Activated T-cell treated with anti-CD3 and anti-CD28 coated beads for 24 hours (primary cell): ENCODE results near the gene SLC15A3.
"Not testable (repeated sequence)": the region's sequence is repeated elsewhere in the genome, so short reads cannot be mapped to it uniquely, and the experiment has no call there.

Experiments used
- DNase-seq: peaks from one replicate; pipeline ENCODE4 v3.0.0-alpha.2; 2020; ENCODE audit warnings: low read depth

Gene SLC15A3

DNA sequence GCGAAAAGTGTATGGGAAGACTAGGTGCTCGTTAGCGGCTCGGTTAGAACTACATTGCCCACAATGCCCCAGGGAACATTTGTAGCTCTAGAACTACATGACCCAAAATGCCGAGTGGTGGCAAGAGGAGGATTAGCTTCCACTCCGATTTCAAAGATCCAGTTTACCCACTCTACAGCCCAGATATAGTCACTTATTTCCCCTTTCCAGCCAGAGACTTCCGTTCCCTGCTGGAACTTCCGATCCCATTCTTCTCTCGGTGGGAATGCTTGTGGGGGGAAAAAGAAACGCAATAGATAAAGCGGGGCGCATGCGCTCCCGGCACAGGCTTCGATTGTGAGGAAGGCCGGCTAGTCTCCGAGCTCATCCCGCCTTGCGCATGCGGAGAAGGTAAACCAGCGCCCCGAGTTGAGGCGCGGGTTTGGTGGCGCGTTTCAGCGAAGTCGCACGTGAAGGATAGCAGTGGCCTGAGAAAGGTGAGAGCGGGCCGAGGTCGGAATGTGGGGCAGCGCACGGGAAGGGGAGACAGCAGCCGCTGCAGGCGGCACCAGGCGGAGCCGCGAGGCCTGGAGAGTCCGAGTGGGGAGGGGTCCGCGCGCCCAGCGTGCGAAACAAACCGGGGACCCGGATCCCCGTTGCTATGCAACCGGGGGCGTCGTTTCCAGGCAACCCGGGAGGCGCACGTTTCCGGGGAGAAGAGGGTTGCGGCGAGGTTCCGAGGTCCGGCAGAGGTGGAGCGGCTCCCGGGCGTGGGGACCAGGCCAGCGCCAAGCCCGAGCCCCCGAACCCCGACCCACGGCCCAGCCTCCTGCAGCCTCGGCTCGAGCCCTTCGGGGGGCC is 38.0 kb downstream of the SLC15A3 start, which contains the start of gene TMEM109:
TMEM109 (plus strand) TSS at position 366 of the 840 bp plus-strand sequence. CDS start 5,536 bp downstream, outside the sequence.
- peak; percentile 85 for DNase-seq

DNA sequence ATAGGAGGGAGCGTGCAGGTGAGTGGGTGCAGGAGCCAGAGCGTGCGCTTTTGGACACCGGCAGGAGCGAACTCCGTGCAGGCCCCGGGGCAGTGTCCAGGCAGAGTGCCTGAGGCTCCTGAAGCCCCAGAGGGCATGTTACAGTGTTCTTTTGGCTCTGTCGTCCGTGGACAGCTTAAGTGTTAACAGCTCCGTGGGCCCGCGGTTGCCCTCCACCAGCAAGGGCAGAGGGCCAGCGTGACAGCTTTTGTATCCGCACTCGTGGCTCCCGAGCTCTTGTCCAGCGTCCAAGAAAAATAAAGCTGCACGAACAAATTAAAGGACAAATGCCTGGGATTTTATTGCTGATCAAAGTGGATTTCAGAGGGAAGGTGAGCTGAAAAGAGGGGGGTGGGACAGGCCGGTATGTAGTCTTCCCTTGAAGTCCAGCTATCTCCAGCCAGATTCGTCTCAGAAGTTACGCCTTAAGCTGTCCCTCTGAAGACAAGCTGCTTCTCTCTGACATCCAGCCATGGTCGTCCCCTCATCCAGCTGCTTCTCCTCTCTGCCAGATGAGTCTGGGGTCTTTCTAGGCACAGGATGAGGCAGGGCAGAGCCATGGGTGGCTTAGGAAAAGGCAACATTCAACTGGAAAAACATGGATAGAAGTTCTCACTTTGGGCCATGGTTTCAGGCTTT is 39.0 kb downstream of the SLC15A3 start:
- no peak for DNase-seq

DNA sequence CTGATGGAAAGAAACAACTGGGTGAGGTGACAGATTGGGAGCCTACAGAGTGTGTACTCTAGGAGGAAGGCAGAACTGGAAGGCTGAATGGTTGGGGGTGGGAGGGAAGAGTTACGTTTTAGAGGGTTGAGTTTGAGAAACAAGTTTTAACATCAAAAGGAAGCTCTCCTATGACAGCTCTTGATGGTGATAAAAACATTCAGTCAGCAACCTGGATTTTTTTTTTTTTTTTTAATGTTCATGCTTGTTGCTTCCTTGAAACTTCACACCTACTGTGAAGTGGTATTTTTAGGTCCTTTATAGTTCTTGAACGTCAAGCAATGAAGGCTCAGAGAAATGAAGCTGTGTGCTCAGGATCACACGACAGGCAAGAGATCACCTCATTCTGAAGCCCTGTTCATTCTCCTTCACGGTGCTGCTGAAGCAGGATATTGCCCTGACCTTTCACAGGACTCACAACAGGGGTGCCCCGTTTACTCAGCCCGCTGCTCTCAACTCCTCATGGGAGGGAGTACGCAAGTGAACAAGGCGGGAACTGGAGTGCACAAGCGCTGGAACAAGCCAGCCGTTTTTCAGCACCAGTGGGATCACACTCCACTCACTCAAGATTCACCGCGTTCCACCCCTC is 39.6 kb downstream of the SLC15A3 start:
- no peak for DNase-seq

DNA sequence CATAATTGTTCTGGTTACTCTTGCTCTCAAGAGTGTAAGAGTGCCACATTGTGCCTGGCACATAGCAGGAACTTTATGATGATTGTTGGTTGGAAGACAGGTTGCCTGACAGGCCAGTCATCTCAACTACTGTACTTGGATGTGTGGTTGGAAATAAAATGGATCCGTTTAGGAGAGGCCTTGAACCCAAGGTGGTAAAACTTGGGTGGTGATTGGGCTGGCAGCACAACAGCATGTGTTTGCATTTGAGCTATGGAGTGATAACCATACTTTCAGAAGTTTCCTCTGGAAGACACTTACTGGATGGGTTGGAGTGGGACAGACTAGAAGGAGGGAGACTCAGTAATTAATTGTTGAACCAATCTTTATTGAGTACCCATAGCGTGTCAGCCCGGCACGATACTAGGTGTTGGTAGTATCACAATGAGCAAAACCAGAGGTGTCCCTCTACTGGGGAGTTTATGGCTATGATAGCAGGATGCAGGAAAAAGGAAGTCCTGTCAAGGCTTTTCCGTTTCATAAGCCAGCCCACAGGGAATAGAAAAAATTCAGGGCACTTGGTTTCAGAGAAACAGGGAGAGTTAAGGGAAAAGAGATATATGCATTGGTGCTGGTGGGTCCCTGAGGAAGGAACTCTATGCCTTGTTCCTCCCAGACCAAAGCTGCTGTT is 41.1 kb downstream of the SLC15A3 start:
- DNase-seq, result no peak

DNA sequence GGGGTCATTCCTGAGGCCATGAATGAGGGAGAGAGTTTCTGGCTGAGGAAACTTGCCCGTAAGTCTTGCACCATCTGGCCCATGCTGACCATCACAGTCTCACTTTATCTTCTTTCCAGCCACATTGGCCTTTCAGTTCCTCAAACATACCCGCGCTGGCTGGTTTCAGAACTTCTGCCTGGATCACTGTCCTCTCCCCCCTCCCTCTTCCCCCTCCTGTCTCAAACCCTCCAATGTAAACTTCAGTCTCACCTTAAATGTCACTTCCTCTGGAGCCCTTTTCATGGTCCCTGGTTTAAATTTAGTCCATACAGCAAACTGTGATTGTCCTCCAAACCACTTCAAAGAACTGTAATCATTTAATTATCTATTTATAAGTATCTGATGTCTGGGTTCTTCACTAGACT is 41.7 kb downstream of the SLC15A3 start:
- no peak for DNase-seq

DNA sequence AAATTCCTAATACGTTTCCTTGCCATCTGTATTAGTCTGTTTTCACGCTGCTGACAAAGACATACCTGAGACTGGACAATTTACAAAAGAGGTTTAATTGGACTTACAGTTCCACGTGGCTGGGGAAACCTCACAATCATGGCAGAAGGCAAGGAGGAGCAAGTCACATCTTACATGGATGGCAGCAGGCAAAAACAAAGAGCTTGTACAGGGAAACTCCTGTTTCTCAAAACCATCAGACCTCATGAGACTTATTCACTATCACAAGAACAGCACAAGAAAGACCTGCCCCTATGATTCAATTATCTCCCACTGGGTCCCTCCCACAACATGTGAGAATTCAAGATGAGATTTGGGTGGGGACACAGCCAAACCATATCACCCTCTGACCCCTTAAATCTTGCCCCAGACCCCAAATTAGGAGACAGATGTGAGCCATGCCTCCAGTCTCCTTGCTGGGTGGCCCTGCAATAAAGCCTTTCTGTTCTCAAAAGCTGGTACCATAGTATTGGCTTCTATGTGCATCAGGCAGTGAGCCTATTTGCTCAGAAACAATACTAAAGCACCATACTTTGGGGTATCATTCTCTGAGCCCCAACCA is 42.2 kb downstream of the SLC15A3 start:
- not testable (repeated sequence) for DNase-seq

DNA sequence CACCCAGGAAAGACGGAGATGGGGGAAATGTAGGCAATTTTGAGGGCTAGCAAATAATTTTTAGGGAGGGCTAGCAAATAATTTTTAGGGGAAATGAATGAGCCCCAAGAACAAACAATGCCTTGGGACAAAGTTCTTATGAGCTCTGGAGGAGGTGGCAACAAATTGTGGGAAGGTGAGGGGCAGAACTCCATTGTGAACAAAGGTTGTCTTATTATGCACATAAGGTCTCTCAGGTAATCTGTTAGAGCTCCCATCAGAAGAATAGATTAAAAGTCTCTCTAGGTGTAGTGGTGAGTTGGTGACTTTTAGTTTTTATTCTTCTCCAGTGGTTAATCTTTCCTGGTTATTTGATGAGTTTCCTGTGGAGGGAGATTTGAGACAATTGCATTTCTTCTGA is 43.2 kb downstream of the SLC15A3 start:
- DNase-seq, result no peak

DNA sequence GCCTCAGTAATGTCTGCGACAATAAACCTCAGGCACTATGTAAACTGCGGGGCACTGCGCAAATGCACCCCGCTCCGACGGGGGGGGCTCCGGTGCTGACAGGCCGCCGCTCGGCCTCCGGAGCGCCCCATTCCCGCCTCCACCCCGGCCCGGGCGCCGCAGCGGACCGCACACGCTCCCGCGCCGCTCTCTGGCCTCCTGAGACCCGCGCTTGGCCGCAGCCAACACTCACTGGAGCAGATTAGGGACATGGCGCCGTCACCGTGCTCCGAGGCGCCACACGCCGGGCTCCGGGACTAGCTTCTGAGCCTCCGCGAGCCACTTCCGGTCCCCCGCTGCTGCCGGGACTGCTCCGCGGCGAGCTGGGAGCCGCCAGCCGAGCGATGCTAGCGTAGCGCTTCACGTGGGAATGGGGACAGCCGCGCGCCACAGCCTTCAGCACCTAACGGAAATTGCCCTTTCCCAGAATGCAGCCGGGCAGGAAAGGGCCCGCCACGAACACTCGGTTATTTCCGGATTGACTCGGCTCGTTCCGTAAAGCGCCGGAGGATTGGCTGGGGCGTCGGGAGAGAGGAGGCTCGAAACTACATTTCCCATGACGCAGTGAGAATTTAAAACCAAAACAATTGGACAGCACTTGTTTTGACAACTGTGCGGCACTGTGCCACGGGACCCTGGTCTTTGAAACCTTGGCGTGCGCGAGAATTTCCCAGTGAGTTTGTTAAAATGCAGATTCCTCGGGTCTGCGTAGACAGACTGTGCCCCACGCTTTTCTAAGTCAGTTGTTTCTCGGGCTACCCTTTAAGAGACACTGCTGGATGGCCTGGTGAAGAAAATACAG is 45.6 kb downstream of the SLC15A3 start, which contains the start of gene PRPF19:
PRPF19 (minus strand) TSS at position 454 of the 841 bp plus-strand sequence; CDS start at position 251, 203 bp downstream.
- DNase-seq, result peak; percentile 99

DNA sequence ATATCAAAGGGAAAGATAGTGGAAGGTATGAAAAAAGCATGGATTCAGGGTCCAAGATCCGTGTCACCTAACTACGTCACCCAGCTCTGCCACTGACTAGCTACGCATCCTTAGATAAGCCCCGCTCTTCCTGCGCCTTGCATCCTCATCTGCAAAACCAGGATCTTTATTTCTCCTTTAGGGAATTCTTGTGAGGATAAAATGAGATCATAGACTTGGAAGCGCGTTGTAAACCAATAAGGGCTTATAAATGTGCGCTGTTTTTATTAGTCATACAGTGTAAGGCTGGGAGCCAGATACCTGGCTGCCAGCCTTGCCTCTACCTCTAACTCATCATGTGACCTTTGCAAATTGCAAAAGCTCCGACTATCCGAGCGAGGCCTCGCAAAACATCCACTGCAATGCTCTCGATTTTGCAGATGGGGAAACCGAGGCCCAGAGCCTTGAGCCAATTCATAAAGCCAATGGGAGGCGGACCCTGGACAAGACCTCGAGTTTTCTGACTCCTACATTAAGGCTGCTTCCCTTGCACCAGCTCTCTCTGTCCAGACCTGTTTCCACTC is 46.3 kb downstream of the SLC15A3 start:
- no peak for DNase-seq

DNA sequence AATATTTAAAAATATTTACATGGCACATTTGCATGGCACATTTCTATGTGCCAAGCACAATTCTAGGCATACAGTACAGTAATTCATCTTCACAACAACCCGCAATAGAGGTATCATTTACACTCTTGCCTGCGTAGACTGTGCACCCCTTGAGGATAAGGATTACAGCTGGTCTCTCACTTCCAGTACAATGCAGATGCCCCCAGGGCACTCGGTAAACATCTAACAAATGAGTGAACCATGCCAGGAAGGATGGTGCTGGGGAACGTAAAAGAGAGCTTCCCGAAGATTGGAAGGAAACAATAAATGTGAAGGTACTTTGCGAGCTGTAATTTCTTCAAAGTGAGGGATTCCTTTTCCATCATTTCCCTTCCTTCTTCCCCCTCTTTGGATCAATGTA is 46.9 kb downstream of the SLC15A3 start:
- no peak for DNase-seq

DNA sequence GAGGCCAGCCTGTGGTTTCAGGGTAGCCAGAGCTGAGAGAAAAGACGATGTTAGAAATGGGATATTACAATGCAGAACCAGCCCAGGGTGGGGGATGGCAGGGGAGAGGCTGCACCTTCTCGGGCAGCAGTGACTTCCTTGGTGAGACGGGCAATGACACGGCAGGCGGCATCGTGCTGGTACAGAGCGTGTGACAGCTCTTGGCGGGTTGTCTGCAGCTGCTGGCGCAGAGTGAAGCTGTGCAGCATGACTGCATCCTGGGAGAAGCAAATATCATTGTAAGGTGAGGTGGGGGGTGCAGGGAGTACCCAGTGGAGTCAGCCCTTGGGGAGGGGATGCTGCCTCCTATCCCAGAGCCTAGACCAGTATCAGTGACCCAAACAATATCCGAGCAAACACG is 49.4 kb downstream of the SLC15A3 start:
- DNase-seq, result no peak

DNA sequence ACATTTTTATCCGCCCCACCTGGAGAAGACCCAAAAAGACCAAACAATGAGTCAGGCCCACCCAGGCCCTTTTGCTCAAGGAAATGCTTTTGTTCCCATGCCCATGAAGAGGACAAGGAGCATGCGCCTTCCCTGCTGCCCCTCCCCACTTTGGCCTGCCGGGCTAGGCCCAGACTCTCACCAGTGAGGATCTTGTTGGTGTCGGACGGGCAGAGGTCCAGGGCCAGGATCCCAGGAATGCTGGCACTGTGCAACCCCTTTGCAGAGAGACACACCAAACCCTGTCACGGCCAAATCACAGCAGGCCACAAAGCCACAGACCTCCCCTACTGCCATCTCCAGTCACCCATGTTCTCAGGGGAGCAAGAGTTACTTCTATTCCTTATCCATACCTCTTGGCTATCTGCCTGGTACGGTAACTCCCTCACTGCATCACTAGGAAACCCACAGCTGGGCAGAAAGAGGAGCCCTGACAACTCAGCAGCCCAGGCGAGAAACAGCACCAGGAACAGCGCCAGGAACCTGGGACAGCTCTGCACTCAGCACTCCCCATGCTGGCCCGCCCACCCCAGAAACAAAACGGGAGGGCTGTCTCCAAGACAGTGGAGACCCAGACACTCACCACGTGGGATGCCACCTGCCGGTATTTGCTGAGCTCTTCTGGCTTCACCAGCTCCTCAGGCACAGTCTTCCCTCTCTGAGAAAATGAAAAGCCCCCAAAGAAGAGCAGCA is 51.1 kb downstream of the SLC15A3 start:
- no peak for DNase-seq

DNA sequence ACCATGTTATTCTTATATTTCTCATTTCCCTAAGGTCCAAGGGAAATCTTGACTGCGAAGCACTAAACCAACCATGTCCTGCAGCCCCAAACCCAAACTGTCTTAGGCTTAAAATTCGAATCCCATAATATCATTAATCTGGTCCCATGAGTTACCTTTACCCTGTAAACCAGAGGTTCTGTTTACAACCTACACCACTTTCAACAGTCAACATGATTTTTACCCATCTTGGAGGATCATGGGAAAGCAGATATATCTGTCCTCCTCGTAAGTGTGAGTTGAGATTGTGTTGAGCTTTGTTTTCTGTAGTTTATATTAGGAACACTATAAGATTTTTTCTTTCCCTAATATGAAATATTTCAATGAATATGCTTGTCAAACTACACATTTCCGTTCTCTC is 52.0 kb downstream of the SLC15A3 start:
- no peak for DNase-seq

DNA sequence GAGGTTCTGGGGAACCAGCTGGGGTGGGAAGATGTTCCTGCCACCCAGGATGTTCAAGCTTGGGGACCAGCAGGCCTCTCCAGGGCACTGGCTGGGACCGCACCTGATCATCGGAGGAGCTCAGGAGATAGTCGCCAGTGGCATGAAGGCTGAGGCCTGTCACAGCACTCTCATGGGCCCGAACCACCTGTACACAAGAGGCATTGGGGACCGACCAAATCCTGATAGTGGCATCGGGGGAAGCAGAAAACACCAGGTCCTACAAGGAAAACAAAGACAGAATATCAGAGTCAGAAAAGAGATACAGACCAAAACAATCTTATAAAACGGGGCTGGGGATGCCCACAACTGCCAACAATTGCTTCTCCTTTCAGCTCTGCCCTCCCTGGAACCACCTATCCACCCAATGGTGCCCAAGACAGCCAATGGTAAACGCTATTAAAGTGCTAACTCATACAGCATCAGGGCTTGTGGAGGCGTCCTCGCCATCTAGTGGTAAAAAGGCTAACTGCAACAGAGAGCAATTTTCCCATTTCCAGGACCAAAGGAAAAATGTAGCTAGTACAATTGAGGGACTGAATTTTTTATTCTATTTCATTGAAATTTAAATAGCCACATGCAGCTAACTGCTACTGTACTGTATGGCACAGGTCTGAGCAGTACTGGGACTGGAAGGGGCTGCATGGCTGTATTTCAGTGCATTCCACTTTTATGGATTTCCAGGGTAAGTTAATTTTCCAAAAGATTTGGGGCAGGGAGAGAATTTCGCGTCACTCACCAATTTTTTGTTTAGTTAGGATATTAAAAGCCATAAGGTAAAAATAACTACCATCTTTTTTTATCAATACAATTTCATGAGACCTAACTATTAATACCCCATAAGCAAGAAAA is 52.7 kb downstream of the SLC15A3 start:
- no peak for DNase-seq

DNA sequence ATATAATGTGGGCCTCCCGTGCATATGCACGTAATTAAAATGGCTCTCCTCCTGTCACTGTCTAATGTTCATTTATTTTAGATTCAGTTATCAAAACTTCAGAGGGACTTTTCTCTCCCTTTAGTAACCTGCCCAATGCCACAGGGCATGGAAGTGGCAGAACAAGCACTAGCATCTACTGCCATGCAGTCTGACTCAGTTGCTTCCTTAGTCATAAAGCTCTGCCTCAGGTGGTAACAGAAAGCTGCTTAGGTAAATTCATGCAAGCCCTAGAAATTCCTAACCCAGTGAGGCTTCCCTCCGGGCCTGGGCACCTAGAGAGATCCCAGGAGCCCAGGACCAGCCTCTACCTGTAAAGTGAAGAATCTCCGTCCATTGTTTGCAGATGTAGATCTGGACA is 54.5 kb downstream of the SLC15A3 start:
- no peak for DNase-seq

DNA sequence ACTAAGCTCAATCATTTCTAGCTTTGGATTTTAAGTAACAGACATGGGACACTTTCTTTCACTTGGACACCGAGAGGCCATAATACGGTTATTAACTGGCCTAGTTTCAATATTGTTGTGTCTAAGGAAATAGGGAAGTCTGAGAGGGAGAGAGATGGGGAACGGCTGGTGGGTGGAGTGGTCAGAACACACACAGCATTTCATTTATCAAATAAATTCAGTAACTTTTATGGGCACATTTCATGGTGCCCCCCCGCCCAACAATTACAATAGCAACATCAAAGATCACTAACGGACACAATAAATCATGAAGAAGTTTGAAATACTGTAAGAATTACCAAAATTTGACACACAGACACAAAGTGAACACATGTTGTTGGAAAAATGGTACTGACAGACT is 56.3 kb downstream of the SLC15A3 start:
- DNase-seq, result no peak

DNA sequence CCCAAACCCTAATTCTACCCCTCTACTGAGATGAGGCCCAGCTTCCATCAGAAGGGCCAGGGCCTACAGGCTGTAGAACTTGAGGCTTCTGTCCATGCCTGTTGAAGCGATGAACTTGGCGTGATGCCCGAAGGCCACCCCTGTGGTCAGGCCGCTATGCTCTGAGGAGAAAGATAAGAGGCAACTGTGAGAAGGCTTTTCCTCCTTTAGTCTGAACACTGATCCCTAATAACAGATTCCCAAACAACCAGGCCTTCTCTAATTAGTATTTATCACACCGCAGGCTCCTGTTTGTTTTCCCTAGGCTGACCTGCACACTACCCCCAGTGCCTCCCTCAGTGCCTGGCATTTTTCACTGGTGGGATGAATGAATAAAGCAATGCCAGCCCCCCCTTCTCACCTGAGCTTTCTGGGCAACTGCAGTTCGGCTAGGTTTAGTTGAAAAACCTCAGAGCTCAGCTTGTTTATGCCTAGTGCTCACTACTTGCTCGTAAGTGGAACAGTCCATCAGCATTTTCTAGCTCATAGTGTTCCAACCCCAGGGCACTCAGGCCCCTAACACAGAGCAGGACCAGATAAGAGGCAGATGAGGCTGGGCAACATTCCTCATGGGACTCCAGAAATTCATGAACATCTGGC is 60.8 kb downstream of the SLC15A3 start:
- no peak for DNase-seq

DNA sequence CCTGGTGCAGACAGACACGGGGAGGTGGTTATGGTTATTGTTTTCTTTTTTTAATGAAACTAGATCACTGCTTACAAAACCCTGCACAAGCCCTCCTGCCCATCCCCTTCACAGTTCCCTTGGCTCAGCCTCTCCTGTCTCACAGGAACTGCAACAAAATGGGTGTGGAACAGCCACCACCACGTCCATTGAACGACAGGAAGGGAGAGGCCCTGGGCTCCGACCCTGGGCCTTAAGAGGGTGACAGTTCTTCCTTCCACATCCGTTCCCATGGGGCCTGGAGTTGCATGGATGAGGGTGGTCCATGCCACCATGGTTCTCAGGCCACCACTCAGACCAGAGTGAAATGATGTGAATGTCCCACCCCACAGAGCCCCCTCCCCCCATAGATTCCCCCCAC is 61.3 kb downstream of the SLC15A3 start:
- DNase-seq, result no peak
